ENCODE data around the gene SEC63. TPM values are rescaled to one million over a fixed set of nuclear protein-coding genes. Genes with fewer than 3 reads are reported as not detected.
A peak's percentile ranks its signal among the peaks of the same experiment; 100 is the strongest.

The SEC63 gene
- total RNA-seq, 2 experiments from 2014 or later, result 80.3 to 86.7 TPM

DNA sequence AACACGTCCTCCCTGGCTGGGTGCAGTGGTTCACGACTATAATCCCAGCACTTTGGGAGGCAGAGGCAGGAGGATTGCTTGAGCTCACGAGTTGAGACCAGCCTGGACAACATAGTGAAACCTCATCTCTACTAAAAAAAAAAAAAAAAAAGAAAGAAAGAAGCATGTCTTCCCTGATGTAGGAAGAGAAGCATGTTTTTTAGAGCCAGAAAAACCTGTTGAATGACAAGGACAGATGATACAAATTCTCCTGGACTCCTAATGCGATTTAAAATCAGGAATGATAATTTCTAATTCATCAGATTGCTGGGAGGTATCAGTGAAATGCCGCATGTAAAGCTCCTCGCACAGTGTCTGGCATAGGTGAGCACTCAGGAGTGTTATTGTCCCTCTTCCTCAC is 23.7 kb upstream of the SEC63 start:
- Histone ChIP-seq H3K27ac (ENCODE audit: low read depth in 1 of 2, low read length in 2 of 2) (no peak overlapping the region), H3K27me3 (ENCODE audit: control insufficient read depth in 1 of 2, insufficient read depth in 2 of 2, low read length in 2 of 2) (no peaks in the 10 kb centered on the region), H3K4me1 (ENCODE audit: insufficient read depth, low read length) (no peaks in the 10 kb centered on the region), H3K9me3 (ENCODE audit: control insufficient read depth in 1 of 2, insufficient read depth in 1 of 2, low read length in 2 of 2) (no peaks in the 10 kb centered on the region), H3K36me3 (ENCODE audit: insufficient read depth, low read length) (no peaks in the 10 kb centered on the region), H3K4me3 (ENCODE audit: low read length) (no peak overlapping the region)
- ATAC-seq (ENCODE audit: poor library complexity), result no peak
- Mint-ChIP-seq H3K27me3 (no peaks in the 10 kb centered on the region), H3K9me3 (no peaks in the 10 kb centered on the region), H3K27ac (no peak overlapping the region), H3K4me3 (no peak overlapping the region), H3K36me3 (ENCODE audit: low read depth) (no peaks in the 10 kb centered on the region), H3K4me1 (ENCODE audit: low read depth) (no peaks in the 10 kb centered on the region)
- TF ChIP-seq, protein P1, sequence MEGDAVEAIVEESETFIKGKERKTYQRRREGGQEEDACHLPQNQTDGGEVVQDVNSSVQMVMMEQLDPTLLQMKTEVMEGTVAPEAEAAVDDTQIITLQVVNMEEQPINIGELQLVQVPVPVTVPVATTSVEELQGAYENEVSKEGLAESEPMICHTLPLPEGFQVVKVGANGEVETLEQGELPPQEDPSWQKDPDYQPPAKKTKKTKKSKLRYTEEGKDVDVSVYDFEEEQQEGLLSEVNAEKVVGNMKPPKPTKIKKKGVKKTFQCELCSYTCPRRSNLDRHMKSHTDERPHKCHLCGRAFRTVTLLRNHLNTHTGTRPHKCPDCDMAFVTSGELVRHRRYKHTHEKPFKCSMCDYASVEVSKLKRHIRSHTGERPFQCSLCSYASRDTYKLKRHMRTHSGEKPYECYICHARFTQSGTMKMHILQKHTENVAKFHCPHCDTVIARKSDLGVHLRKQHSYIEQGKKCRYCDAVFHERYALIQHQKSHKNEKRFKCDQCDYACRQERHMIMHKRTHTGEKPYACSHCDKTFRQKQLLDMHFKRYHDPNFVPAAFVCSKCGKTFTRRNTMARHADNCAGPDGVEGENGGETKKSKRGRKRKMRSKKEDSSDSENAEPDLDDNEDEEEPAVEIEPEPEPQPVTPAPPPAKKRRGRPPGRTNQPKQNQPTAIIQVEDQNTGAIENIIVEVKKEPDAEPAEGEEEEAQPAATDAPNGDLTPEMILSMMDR (IDR thresholded peaks at IDR 0.05), result no peak
- intact Hi-C loops (cut with DNase I, micrococcal nuclease), result no loop called here
- ChIA-PET POLR2A (no interaction called here), CTCF (no interaction called here)
- DNase-seq, result no peak

DNA sequence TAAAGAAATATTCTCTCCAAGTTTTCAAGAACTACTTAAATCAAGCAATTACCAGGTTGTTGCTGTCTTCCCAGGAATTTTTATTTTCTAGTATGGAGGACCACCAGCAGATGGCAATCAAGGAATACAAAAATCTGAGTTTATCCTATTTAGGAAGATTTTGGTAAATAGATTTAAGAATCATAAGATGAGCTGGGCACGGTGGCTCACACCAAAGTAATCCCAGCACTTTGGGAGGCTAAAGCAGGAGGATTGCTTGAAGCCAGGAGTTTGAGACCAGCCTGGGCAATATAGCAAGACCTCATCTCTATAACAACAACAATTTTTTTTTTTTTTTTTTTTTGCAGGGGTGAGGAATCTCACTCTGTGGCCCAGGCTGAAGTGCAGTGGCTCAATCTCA is 19.3 kb upstream of the SEC63 start:
- no peak for DNase-seq

DNA sequence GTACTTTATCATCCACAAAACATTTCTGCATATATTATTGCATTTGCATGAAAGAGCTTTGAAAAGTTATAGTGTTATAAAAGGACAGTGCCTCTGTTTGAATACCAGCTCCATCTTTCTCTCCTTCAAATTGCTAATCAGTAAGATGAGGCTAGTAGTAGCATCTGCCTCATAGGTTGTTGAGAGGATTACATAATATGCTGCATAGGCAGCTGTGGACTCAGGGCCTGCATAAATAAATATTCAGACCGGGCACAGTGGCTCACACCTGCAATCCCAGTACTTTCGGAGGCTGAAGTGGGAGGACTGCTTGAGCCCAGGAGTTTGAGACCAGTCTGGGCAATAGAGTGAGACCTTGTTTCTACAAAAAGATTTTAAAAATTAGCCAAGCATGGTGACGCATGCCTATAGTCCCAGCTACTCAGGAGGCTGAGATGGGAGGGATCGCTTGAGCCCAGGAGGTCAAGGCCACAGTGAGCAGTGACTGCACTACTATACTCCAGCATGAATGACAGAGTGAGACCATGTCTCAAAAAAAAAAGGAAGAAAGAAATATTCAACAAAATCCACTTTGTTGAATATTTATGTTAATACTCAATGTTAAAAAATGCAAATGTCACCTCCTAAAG is 18.3 kb upstream of the SEC63 start:
- no peaks in the 10 kb centered on the region for H3K27me3 ChIP-seq (ENCODE audit: control insufficient read depth in 1 of 2, insufficient read depth in 2 of 2, low read length in 2 of 2)
- H3K4me1 ChIP-seq (ENCODE audit: insufficient read depth, low read length), result peaks cover 8% of the 10 kb centered on the region
- intact Hi-C loops (cut with DNase I, micrococcal nuclease), result loop anchor here in 1 of 2 experiments (2.0 kb wide), 1 partner anchor 551 kb away; no protein-coding TSS in a partner anchor
- CTCF ChIA-PET, result no interaction called here
- H3K9me3 ChIP-seq (ENCODE audit: control insufficient read depth in 1 of 2, insufficient read depth in 1 of 2, low read length in 2 of 2), result no peaks in the 10 kb centered on the region
- Mint-ChIP-seq H3K4me3 (no peak overlapping the region), H3K4me1 (ENCODE audit: low read depth) (no peaks in the 10 kb centered on the region), H3K27ac (no peak overlapping the region), H3K27me3 (no peaks in the 10 kb centered on the region), H3K36me3 (ENCODE audit: low read depth) (no peaks in the 10 kb centered on the region), H3K9me3 (no peaks in the 10 kb centered on the region)
- POLR2A ChIA-PET, result no interaction called here
- no peak for ATAC-seq (ENCODE audit: poor library complexity)
- no peak for DNase-seq
- no peak overlapping the region for H3K27ac ChIP-seq (ENCODE audit: low read depth in 1 of 2, low read length in 2 of 2)
- TF ChIP-seq, protein P1 (IDR thresholded peaks at IDR 0.05), result no peak
- H3K4me3 ChIP-seq (ENCODE audit: low read length), result no peak overlapping the region
- no peaks in the 10 kb centered on the region for H3K36me3 ChIP-seq (ENCODE audit: insufficient read depth, low read length)

More for the DNA sequence above, 19.3 kb upstream of the SEC63 start:
- TF ChIP-seq, protein P1 (IDR thresholded peaks at IDR 0.05), result peak; percentile 19
- Histone ChIP-seq H3K27ac (ENCODE audit: low read depth in 1 of 2, low read length in 2 of 2) (no peak overlapping the region), H3K4me3 (ENCODE audit: low read length) (no peak overlapping the region), H3K4me1 (ENCODE audit: insufficient read depth, low read length) (peaks cover 8% of the 10 kb centered on the region), H3K9me3 (ENCODE audit: control insufficient read depth in 1 of 2, insufficient read depth in 1 of 2, low read length in 2 of 2) (no peaks in the 10 kb centered on the region), H3K36me3 (ENCODE audit: insufficient read depth, low read length) (no peaks in the 10 kb centered on the region), H3K27me3 (ENCODE audit: control insufficient read depth in 1 of 2, insufficient read depth in 2 of 2, low read length in 2 of 2) (no peaks in the 10 kb centered on the region)
- H3K27me3 Mint-ChIP-seq, result no peaks in the 10 kb centered on the region
- no peaks in the 10 kb centered on the region for H3K9me3 Mint-ChIP-seq
- ChIA-PET POLR2A (no interaction called here), CTCF (interaction anchor here (0.8 kb wide), 1 partner anchor 17 kb away, joined by 3 read pairs; no protein-coding TSS in a partner anchor)
- H3K27ac Mint-ChIP-seq, result no peak overlapping the region
- H3K36me3 Mint-ChIP-seq (ENCODE audit: low read depth), result no peaks in the 10 kb centered on the region
- ATAC-seq (ENCODE audit: poor library complexity), result no peak
- intact Hi-C loops (cut with DNase I, micrococcal nuclease), result loop anchor here in 1 of 2 experiments (2.0 kb wide), 1 partner anchor 550 kb away; no protein-coding TSS in a partner anchor
- H3K4me1 Mint-ChIP-seq (ENCODE audit: low read depth), result no peaks in the 10 kb centered on the region
- H3K4me3 Mint-ChIP-seq, result no peak overlapping the region

Data from CD4-positive, alpha-beta T cell (primary cell).